Measurements from ENCODE around the gene RAI1. TPM values are rescaled to one million over a fixed set of nuclear protein-coding genes. Genes with fewer than 3 reads are reported as not detected.

The RAI1 gene
- total and polyA plus RNA-seq, 2 of the 13 experiments (the other 11 are each of a cell fraction or from before 2014, with no cell fraction given): 3.4 to 5.2 TPM

- TF ChIP-seq MEIS2 (CRISPR knock-in tag; IDR thresholded peaks at IDR 0.05) (peak; percentile 86), CSRNP2 (CRISPR knock-in tag; conservative IDR thresholded peaks at IDR 0.05; ENCODE audit: low read depth) (no peak), SP2 (CRISPR knock-in tag; IDR thresholded peaks at IDR 0.05) (no peak), SNAPC2 (CRISPR knock-in tag; IDR thresholded peaks at IDR 0.05) (no peak), ZNF414 (CRISPR knock-in tag; IDR thresholded peaks at IDR 0.05) (no peak), MTF1 (CRISPR knock-in tag; IDR thresholded peaks at IDR 0.05) (no peak), KAT8 (CRISPR knock-in tag; IDR thresholded peaks at IDR 0.05) (peak; percentile 81), MXD1 (CRISPR knock-in tag; IDR thresholded peaks at IDR 0.05) (no peak), TBP (CRISPR knock-in tag; IDR thresholded peaks at IDR 0.05) (no peak), RORA (CRISPR knock-in tag; IDR thresholded peaks at IDR 0.05) (no peak), THAP8 (CRISPR knock-in tag; IDR thresholded peaks at IDR 0.05; ENCODE audit: borderline replicate concordance) (no peak), ZBTB1 (CRISPR knock-in tag; IDR thresholded peaks at IDR 0.05; ENCODE audit: borderline replicate concordance) (no peak), GTF3A (CRISPR knock-in tag; conservative IDR thresholded peaks at IDR 0.05) (0 out of 2 replicates have a peak, but pooled peaks have one; percentile 84), NFE2 (CRISPR knock-in tag; IDR thresholded peaks at IDR 0.05) (no peak), IRF1 (CRISPR knock-in tag; IDR thresholded peaks at IDR 0.05; ENCODE audit: low read depth) (no peak), PHF20 (CRISPR knock-in tag; IDR thresholded peaks at IDR 0.05) (no peak), ZNF460 (CRISPR knock-in tag; IDR thresholded peaks at IDR 0.05; ENCODE audit: borderline replicate concordance) (no peak), ZFAT (CRISPR knock-in tag; conservative IDR thresholded peaks at IDR 0.05) (no peak), GZF1 (CRISPR knock-in tag; IDR thresholded peaks at IDR 0.05) (no peak), KMT2B (CRISPR knock-in tag; IDR thresholded peaks at IDR 0.05) (peak; percentile 51; the same call in 1 of the 2 replicates), ZNF83 (CRISPR knock-in tag; IDR thresholded peaks at IDR 0.05; ENCODE audit: borderline replicate concordance) (no peak), PHF8 (CRISPR knock-in tag; IDR thresholded peaks at IDR 0.05) (no peak; the same call in 1 of the 2 replicates), SRY (CRISPR knock-in tag; IDR thresholded peaks at IDR 0.05) (0 out of 2 replicates have a peak, but pooled peaks have one; percentile 49), ZNF432 (CRISPR knock-in tag; IDR thresholded peaks at IDR 0.05; ENCODE audit: borderline replicate concordance) (no peak), HIC2 (CRISPR knock-in tag; IDR thresholded peaks at IDR 0.05; ENCODE audit: low read depth) (peak; percentile 76; the same call in 1 of the 2 replicates)
These were observed 29.7 kb downstream of the RAI1 start (continued) for GRCh38 chr17:17710728-17711541.

All from HepG2 (cell line).